H1 (cell line): ENCODE measurements around the gene CUL4A. TPM values are rescaled to one million over a fixed set of nuclear protein-coding genes. Genes with fewer than 3 reads are reported as not detected.

Experiments
- NANOG ChIP-seq: IDR thresholded peaks from 2 replicates; pipeline ENCODE4 v1.6.1; 2011; ENCODE audit warnings: low read length, low read depth, mild to moderate bottlenecking, inconsistent platforms; ENCODE audit not compliant: insufficient read depth, poor library complexity, severe bottlenecking
- polyA plus RNA-seq, 7 experiments: library from polyadenylated mRNA; depleted of rRNA in 3 of 7; stranded (reverse) in 5 of 7; unstranded in 2 of 7; fragments of >200 nt in 5 of 7; fragments of 200-250 nt in 2 of 7; gene quantifications; 1 replicate in 5 of 7; 2 replicates in 1 of 7; 4 replicates in 1 of 7; pipeline versions ENCODE4 v1.2.1 to v1.2.3, GENCODE V29; 2011 to 2013; ENCODE audit warnings: missing spikeins in 2 of 7, mixed read lengths in 2 of 7
- total RNA-seq: library from RNA; stranded (reverse); fragmentation: NEBNext Ultra II Directional; extraction: Animal tissue kit (Norgen Biotek cat#: 25700); gene quantifications from 2 replicates; pipeline ENCODE4 v1.2.1, GENCODE V29; 2021

The CUL4A gene
- total and polyA plus RNA-seq, 2 of the 8 experiments (the other 6 are each of a cell fraction or from before 2014, with no cell fraction given), result 54.7 to 101 TPM

DNA sequence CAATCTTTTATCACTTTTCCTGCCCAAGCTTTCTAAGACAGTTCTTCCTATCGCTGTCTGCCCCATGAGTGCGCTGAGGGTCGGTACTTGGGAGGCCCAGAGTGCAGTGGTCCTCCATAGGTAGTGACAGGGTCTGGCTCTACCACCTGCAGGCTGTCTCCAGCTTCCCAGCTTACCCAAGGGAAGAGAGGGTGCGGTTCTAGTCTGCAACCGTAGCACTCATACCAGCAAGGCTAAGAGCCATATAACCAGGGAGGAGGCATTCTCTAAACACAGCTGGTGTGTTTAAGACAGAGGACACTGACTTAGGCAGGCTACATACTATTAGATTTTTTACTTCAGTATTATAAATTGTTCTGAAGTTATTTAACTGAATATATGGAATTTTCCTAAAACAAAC lies 42.7 kb upstream of the CUL4A start (continued):
- no peak for TF ChIP-seq NANOG
